Activated CD4-positive, CD25-positive, alpha-beta regulatory T cell treated with anti-CD3 and anti-CD28 coated beads, Interleukin-2, amount 50 U/mL, for 24 hours (primary cell): ENCODE data around the gene SPATA13.
"Not testable (repeated sequence)": the region's sequence is repeated elsewhere in the genome, so short reads cannot be mapped to it uniquely, and the experiment has no call there.

Experiments used
- ATAC-seq, 2 donors: fragments of 150-1000 bp; cut with Tn5 transposase; one replicate each; pipeline ENCODE4 v1.10.0; 2021; ENCODE audit warnings: mild to moderate bottlenecking in 1 of 2, moderate library complexity in 1 of 2

SPATA13 gene

GRCh38 chr13:24199016-24199415 lies 38.5 kb downstream of the SPATA13 start:
- ATAC-seq = no peak

DNA sequence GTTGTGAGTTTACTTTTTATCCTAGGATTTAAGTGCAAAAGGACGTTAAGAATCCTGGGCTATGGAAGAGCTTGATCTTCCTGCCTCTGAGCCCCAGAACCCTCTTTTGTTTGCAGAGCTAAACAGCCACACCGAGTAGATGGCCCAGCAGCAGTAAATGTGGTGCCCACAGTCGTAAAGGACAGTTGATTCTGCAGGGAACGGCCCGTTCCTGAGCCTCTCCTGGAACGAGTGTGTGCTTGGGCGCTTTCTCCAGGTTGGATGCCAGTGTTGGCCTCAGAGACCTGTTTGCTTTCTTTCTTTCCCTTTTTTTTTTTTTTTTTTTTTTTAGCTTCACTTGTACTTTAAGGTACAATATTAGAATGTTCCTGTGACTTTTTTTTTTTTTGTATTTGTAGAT lies 41.7 kb downstream of the SPATA13 start:
- ATAC-seq = no peak

GRCh38 chr13:24203273-24203672 lies 42.8 kb downstream of the SPATA13 start:
- ATAC-seq = no peak

DNA sequence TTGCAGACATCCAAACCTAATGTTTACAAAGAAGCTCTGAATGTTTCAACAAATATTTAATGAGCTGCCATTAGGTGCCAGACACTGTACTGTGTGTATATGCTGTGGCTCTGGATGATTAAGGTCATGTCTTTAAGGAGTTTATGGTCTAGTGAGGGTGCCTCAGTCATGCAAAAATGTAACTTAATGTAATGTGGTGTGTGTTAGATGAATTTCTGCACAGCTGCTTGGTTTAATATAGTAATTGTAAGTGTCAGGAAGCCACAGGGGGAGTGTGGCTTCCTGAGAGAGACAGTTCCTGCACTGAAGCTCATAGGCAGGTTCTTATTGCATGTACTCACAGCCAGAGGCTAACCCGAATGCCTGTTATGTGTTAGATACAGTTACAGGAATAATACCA lies 43.3 kb downstream of the SPATA13 start:
- ATAC-seq = peak; percentile 43 to 55

GRCh38 chr13:24205076-24205475 lies 44.6 kb downstream of the SPATA13 start:
- ATAC-seq = not testable (repeated sequence)

GRCh38 chr13:24207841-24208667 lies 47.5 kb downstream of the SPATA13 start:
- ATAC-seq = no peak

- ATAC-seq = no peak
These were observed 48.6 kb downstream of the SPATA13 start for GRCh38 chr13:24209138-24209537.

GRCh38 chr13:24212254-24212653 lies 51.7 kb downstream of the SPATA13 start:
- ATAC-seq = no peak

GRCh38 chr13:24212674-24213073 lies 52.2 kb downstream of the SPATA13 start:
- no peak for ATAC-seq

DNA sequence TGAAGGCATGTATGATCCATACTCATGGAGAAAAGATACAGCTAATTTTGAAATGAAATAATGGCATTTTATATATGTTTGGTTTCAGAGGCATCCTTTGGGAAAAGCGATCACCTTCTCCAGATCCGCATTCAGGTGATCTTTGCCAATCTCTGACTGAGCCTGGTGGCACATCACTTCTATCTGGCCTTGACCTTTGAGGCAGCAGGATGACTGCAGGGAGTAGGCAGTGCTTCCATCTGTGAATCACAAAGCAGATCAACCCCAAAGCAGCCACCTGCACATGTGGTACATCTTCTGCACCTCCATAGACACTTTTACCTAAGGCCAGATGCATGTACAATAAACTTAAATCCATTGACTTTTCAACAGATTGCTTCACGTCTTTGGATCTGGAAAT lies 53.4 kb downstream of the SPATA13 start:
- no peak for ATAC-seq

GRCh38 chr13:24214528-24214927 lies 54.0 kb downstream of the SPATA13 start:
- ATAC-seq = no peak

GRCh38 chr13:24215126-24215525 lies 54.6 kb downstream of the SPATA13 start:
- no peak for ATAC-seq

GRCh38 chr13:24215732-24216131 lies 55.2 kb downstream of the SPATA13 start:
- ATAC-seq = no peak

- no peak for ATAC-seq
These were observed 55.7 kb downstream of the SPATA13 start for GRCh38 chr13:24216176-24216575.

GRCh38 chr13:24216779-24217178 lies 56.3 kb downstream of the SPATA13 start:
- not testable (repeated sequence) for ATAC-seq

GRCh38 chr13:24217601-24218281 lies 57.2 kb downstream of the SPATA13 start:
- ATAC-seq = no peak

GRCh38 chr13:24218338-24218737 lies 57.8 kb downstream of the SPATA13 start:
- ATAC-seq = no peak

GRCh38 chr13:24218977-24219376 lies 58.5 kb downstream of the SPATA13 start:
- ATAC-seq = no peak

GRCh38 chr13:24220086-24220703 lies 59.7 kb downstream of the SPATA13 start:
- peak; percentile 90 to 92 for ATAC-seq

- no peak for ATAC-seq
These were observed 60.5 kb downstream of the SPATA13 start for GRCh38 chr13:24221007-24221406.

- ATAC-seq = no peak
These were observed 62.2 kb downstream of the SPATA13 start for GRCh38 chr13:24222756-24223155.

DNA sequence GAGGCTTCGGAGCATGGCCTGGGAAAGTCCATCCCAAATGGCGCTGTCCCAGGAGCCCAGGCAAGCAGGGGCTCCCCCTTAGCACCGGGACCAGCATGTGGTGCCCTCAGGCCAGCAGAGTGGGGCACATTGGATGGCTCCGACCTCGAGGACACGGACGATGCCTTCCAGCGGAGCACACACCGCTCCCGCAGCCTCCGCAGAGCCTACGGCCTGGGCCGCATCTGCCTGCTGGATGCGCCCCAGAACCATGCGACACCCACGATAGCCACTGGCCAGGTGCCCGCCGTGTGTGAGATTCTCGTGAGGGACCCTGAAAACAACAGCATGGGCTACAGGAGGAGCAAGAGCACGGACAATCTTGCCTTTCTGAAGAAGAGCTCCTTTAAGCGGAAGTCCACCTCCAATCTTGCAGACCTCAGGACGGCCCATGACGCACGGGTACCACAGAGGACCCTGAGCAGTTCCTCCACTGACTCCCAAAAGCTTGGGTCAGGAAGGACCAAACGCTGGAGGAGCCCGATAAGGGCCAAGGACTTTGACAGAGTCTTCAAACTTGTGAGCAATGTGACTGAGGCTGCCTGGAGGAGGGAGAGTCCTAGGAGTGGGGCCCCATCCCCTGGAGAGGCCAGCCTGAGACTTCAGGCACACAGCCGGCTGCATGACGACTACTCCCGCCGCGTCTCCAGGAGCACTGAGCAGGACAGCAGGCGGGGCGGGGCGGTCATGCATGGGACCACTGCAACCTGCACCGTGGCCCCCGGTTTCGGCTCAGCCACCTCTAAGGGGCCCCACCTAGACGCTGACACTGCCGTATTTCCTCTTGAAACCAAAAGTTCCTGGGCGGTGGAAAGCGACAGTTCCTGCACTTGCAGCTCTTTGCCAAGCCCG lies 63.1 kb downstream of the SPATA13 start:
- no peak for ATAC-seq

DNA sequence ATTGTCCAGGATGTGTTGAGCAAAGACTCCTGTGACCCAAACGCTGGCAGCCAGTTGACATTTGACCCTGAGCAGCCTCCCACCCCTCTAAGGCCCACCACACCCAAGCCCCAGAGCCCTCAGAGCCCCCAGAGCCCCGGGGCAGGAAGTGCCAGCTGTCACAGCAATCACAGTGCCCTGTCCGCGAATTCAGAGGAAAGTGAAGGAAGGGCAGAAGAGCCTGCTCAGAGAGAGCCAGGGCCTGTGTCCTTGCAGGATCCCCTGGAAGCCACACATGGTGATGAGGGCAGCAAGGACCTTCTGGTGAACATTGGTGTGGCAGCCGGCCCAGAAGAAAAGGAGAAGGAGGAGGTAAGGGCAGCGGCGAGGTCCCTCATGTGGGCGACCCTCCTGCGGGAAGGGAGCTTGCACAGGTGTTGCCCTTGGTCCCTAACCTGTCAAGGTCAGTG lies 63.7 kb downstream of the SPATA13 start:
- no peak for ATAC-seq
